GM18907 (cell line): ENCODE results near the gene LRIT3.

Source experiments
- ATAC-seq: cut with Tn5 transposase; IDR thresholded peaks from one replicate; pipeline ENCODE4 v1.9.1; 2021; ENCODE audit warnings: mild to moderate bottlenecking, moderate library complexity; ENCODE audit not compliant: unreplicated experiment

The LRIT3 gene

DNA sequence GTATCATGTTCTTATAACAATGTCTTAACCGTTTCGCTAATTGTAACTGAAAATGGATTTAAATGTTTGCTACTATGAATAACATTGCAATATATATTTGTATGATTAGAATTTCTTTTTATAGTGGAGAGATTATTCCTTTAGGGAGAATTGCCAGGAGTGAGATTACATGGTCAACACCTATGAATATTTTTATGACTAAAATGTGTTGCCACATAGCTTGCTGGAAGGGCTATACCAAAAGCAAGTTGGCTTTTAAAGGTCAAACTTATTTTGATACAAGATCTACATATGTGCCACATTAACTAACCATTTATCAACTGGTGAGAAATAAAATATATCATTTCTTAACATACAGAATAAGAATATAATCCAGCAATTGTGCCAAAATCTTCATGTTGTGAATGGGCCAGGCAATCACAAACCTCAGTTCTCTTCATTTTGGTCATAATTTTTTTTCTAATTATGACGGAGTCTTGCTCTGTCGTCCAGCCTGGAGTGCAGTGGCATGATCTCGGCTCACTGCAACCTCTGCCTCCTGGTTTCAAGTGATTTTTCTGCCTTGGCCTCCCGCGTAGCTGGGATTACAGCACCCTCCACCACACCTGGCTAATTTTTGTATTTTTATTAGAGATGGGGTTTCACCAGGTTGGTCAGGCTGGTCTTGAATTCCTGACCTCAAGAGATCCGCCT, 54.8 kb downstream of the LRIT3 start:
- no peak for ATAC-seq

DNA sequence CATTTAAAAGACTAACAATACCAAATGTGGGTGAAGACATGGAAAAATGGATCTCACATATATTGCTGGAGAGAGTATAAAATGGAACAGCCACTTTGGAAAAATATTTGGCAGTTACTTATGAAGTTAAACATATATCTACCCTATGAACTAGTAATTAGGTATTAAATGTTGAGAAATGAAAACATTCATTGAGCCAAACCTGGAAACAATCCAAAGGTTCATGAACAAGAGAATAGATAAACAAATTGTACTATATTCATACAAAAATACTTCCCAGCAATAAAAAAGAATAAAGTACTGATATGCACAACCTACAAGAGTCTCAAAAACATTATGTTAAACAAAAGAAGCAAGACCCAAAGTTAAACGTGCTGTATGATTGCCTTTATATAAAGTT, 60.8 kb downstream of the LRIT3 start:
- no peak for ATAC-seq

GRCh38 chr4:109910256-109910655, 62.3 kb downstream of the LRIT3 start:
- no peak for ATAC-seq

GRCh38 chr4:109912706-109913595, 65.0 kb downstream of the LRIT3 start, which contains the start of gene EGF:
Gene EGF (plus strand): TSS chr4:109912883. CDS start chr4:109913336, 453 bp downstream.
- no peak for ATAC-seq

- ATAC-seq, result no peak
Observed at GRCh38 chr4:109913596-109914241, 65.8 kb downstream of the LRIT3 start.

DNA sequence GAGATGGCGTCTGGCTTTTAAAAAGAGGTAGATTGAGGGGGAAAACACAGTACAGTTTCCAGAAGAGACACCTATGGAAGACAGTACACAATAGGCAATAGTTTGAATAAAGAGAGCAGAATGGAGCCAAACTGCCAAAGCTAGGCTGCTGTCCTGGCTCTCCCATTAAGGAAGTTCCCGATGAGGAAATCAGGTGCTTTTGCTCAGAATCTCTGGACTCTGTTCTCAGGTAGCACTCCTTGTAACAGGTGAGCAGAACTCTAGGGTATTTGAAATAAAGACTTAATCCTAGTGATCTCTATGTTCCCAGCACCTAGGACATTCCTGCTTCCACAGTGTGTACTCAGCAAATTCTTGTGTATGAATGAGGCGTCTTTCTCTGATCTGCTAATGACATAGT, 66.4 kb downstream of the LRIT3 start:
- no peak for ATAC-seq

GRCh38 chr4:109915385-109916026, 67.6 kb downstream of the LRIT3 start:
- no peak for ATAC-seq

GRCh38 chr4:109916027-109916409, 68.1 kb downstream of the LRIT3 start:
- ATAC-seq, result no peak

DNA sequence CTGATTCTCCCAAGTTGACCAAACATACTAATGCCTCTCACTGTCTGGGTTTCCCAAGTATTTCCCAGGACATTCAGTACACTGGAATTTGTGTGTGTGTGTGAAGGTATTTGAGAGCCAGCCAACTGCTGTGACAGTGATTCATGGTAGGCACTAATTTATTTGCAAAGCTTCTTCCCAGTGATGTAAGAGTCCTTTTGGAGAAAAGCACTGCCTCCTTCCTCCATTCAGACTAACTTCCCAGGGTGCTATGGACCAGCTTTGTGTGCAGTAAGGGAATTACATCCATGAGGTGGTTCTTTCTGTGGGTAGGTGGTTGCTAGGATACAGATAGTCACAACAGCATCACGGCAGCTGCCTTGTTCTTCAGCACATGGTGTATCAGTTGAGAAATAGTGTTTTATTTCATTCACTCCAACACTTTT, 73.5 kb downstream of the LRIT3 start:
- ATAC-seq, result no peak
